Keratinocyte (primary cell): ENCODE data around the gene LASP1NB.
"Not testable (repeated sequence)": the region's sequence is repeated elsewhere in the genome, so short reads cannot be mapped to it uniquely, and the experiment has no call there.

Source experiments
- DNase-seq: peaks from one replicate; pipeline ENCODE4 v3.0.0-alpha.2; 2011; ENCODE audit warnings: low read depth, missing footprints, low spot score
- FAIRE-seq: peaks from 2 replicates; lab custom pipeline; 2011; peaks lifted over from hg19 to GRCh38; lab: Jason Lieb, UNC
- H2AFZ ChIP-seq: 2 replicates; pipeline ENCODE4 v1.6.0; 2012; ENCODE audit warnings: low read length, control low read depth, inconsistent platforms; ENCODE audit not compliant: control insufficient read depth
- H3K27ac ChIP-seq: 2 replicates; pipeline ENCODE4 v1.5.1; 2011; ENCODE audit warnings: low read length; ENCODE audit not compliant: control insufficient read depth, insufficient read depth
- H3K27me3 ChIP-seq: 3 replicates; pipeline ENCODE4 v1.6.0; 2011; ENCODE audit warnings: low read length; ENCODE audit not compliant: control insufficient read depth, insufficient read depth; ENCODE audit errors: extremely low read depth
- H3K36me3 ChIP-seq, 2 experiments: 2 replicates in 1 of 2; 3 replicates in 1 of 2; pipeline ENCODE4 v1.5.1; 2011; ENCODE audit warnings: low read length in 2 of 2, mild to moderate bottlenecking in 1 of 2; ENCODE audit not compliant: control insufficient read depth in 2 of 2, insufficient read depth in 2 of 2; ENCODE audit errors: extremely low read depth in 1 of 2
- H3K4me1 ChIP-seq: 3 replicates; pipeline ENCODE4 v1.5.1; 2011; ENCODE audit warnings: low read length; ENCODE audit not compliant: control insufficient read depth, insufficient read depth; ENCODE audit errors: extremely low read depth
- H3K4me2 ChIP-seq: 3 replicates; pipeline ENCODE4 v1.6.0; 2011; ENCODE audit warnings: low read depth, low read length; ENCODE audit not compliant: control insufficient read depth, insufficient read depth; ENCODE audit errors: extremely low read depth
- H3K4me3 ChIP-seq, 3 experiments: fragments of 200-600 bp in 1 of 3; sonication (generic) in 1 of 3; 2 replicates in 2 of 3; 3 replicates in 1 of 3; pipeline ENCODE4 v1.5.1; 2011 to 2016; ENCODE audit warnings: low read length in 3 of 3, mild to moderate bottlenecking in 3 of 3, control low read depth in 2 of 3, inconsistent platforms in 1 of 3, low read depth in 1 of 3, mixed read lengths in 1 of 3, mixed run types in 1 of 3, moderate library complexity in 1 of 3; ENCODE audit not compliant: control insufficient read depth in 2 of 3, insufficient read depth in 2 of 3; ENCODE audit errors: extremely low read depth in 1 of 3
- H3K79me2 ChIP-seq: 2 replicates; pipeline ENCODE4 v1.6.0; 2012; ENCODE audit warnings: low read length; ENCODE audit not compliant: control insufficient read depth, insufficient read depth
- H3K9ac ChIP-seq: 3 replicates; pipeline ENCODE4 v1.6.0; 2011; ENCODE audit warnings: low read length; ENCODE audit not compliant: control insufficient read depth, insufficient read depth; ENCODE audit errors: extremely low read depth
- H3K9me1 ChIP-seq: 3 replicates; pipeline ENCODE4 v1.6.0; 2011; ENCODE audit warnings: low read length; ENCODE audit not compliant: control insufficient read depth, insufficient read depth; ENCODE audit errors: extremely low read depth
- H3K9me3 ChIP-seq: 2 replicates; pipeline ENCODE4 v1.5.1; 2012; ENCODE audit warnings: low read depth, low read length; ENCODE audit not compliant: control insufficient read depth
- H4K20me1 ChIP-seq: 3 replicates; pipeline ENCODE4 v1.6.0; 2011; ENCODE audit warnings: low read length; ENCODE audit not compliant: control insufficient read depth, insufficient read depth; ENCODE audit errors: extremely low read depth
- EZH2 ChIP-seq: IDR thresholded peaks from one replicate; pipeline ENCODE4 v1.6.1; 2012; ENCODE audit warnings: inconsistent platforms, mild to moderate bottlenecking, low read length, moderate library complexity
- dilution Hi-C: fragments of 300-500 bp; cut with MboI; formaldehyde crosslinking; loops from one replicate; pipeline ENCODE4 v1.7.0; 2020; ENCODE audit warnings: low sequenced_read_pairs; ENCODE audit not compliant: extremely low pct_ligation_motif_present
- TF ChIP-seq, protein P1 (sequence below), 3 experiments: IDR thresholded peaks in 1 of 3; conservative IDR thresholded peaks in 1 of 3; optimal IDR thresholded peaks in 1 of 3; 2 replicates in 2 of 3; 3 replicates in 1 of 3; pipeline versions ENCODE3 to v1.5.1; 2011; ENCODE audit warnings: low read length in 3 of 3, mild to moderate bottlenecking in 3 of 3, moderate library complexity in 2 of 3, control low read depth in 1 of 3, inconsistent platforms in 1 of 3; ENCODE audit not compliant: insufficient read depth in 2 of 3; ENCODE audit errors: extremely low read depth in 1 of 3

The LASP1NB gene

DNA sequence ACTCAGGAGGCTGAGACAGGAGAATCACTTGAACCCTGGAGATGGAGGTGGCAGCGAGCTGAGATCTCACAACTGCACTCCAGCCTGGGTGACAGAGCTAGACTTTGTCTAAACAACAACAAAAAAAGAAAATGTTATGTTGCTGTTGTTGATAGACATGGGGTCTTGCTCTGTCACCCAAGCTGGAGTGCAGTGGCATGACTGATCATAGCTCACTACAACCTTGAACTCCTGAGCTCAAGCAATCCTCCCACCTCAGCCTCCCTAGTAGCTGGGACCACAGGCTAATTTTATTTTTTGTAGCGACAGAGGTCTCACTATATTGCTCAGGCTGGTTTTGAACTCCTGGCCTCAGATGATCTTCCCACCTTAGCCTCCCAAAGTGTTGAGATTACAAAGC lies 21.8 kb downstream of the LASP1NB start:
- FAIRE-seq: no peak
- H3K4me3 ChIP-seq: no peak overlapping the region
- H4K20me1 ChIP-seq: no peaks in the 10 kb centered on the region
- H3K27ac ChIP-seq: no peak overlapping the region
- dilution Hi-C loops: no loop called here
- H2AFZ ChIP-seq: no peak overlapping the region
- DNase-seq: no peak
- H3K4me1 ChIP-seq: no peaks in the 10 kb centered on the region
- no peaks in the 10 kb centered on the region for H3K9me1 ChIP-seq
- H3K9me3 ChIP-seq: no peaks in the 10 kb centered on the region
- TF ChIP-seq, protein P1, sequence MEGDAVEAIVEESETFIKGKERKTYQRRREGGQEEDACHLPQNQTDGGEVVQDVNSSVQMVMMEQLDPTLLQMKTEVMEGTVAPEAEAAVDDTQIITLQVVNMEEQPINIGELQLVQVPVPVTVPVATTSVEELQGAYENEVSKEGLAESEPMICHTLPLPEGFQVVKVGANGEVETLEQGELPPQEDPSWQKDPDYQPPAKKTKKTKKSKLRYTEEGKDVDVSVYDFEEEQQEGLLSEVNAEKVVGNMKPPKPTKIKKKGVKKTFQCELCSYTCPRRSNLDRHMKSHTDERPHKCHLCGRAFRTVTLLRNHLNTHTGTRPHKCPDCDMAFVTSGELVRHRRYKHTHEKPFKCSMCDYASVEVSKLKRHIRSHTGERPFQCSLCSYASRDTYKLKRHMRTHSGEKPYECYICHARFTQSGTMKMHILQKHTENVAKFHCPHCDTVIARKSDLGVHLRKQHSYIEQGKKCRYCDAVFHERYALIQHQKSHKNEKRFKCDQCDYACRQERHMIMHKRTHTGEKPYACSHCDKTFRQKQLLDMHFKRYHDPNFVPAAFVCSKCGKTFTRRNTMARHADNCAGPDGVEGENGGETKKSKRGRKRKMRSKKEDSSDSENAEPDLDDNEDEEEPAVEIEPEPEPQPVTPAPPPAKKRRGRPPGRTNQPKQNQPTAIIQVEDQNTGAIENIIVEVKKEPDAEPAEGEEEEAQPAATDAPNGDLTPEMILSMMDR (optimal IDR thresholded peaks at IDR 0.05 in 1 of 3, IDR thresholded peaks at IDR 0.05 in 1 of 3, conservative IDR thresholded peaks at IDR 0.05 in 1 of 3; ENCODE audit: extremely low read depth in 1 of 3, insufficient read depth in 2 of 3, low read length in 3 of 3): no peak
- no peak for TF ChIP-seq EZH2
- no peak overlapping the region for H3K9ac ChIP-seq
- H3K4me2 ChIP-seq: no peak overlapping the region
- no peaks in the 10 kb centered on the region for H3K27me3 ChIP-seq
- H3K36me3 ChIP-seq: no peaks in the 10 kb centered on the region
- no peaks in the 10 kb centered on the region for H3K79me2 ChIP-seq

DNA sequence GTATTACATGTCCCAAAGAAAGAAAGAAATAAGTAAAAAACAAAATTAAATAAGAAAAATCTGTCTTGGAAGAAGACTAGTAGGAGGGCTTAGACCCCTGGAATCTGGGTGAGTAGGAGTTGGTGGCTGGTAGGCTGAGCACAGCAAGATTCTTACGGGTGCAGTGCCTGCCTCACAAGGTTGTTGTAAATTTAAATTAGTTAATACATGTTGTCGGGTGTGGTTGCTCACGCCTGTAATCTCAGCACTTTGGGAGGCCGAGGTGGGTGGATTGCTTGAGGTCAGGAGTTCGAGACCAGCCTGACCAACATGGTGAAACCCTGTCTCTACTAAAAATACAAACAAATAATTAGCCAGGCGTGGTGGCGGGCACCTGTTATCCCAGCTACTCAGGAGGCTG lies 28.4 kb downstream of the LASP1NB start:
- H3K4me3 ChIP-seq, FAIRE-seq, H3K9ac ChIP-seq, H3K27me3 ChIP-seq, H3K4me1 ChIP-seq, dilution Hi-C loops, H4K20me1 ChIP-seq, H3K4me2 ChIP-seq, H3K9me1 ChIP-seq, DNase-seq, H3K36me3 ChIP-seq, H2AFZ ChIP-seq, H3K27ac ChIP-seq, H3K9me3 ChIP-seq, H3K79me2 ChIP-seq: not testable (repeated sequence)

- FAIRE-seq (no peak), DNase-seq (no peak)
- no peak overlapping the region for H3K4me2 ChIP-seq
- H3K27me3 ChIP-seq: no peaks in the 10 kb centered on the region
- no peaks in the 10 kb centered on the region for H3K9me1 ChIP-seq
- no peak overlapping the region for H3K4me3 ChIP-seq
- no peak for TF ChIP-seq EZH2
- TF ChIP-seq, protein P1 (optimal IDR thresholded peaks at IDR 0.05 in 1 of 3, IDR thresholded peaks at IDR 0.05 in 1 of 3, conservative IDR thresholded peaks at IDR 0.05 in 1 of 3; ENCODE audit: extremely low read depth in 1 of 3, insufficient read depth in 2 of 3, low read length in 3 of 3): no peak
- no peak overlapping the region for H2AFZ ChIP-seq
- H3K9ac ChIP-seq: no peak overlapping the region
- H4K20me1 ChIP-seq: no peaks in the 10 kb centered on the region
- H3K9me3 ChIP-seq: no peaks in the 10 kb centered on the region
- dilution Hi-C loops: no loop called here
- H3K4me1 ChIP-seq: no peaks in the 10 kb centered on the region
- H3K27ac ChIP-seq: no peak overlapping the region
- no peaks in the 10 kb centered on the region for H3K79me2 ChIP-seq
- H3K36me3 ChIP-seq: no peaks in the 10 kb centered on the region
Observed at GRCh38 chr17:38958326-38958725, 32.9 kb downstream of the LASP1NB start.
